ENCODE data around the gene PTPRD. TPM values are rescaled to one million over a fixed set of nuclear protein-coding genes. Genes with fewer than 3 reads are reported as not detected.

The PTPRD gene
- total RNA-seq, 1 experiment from 2014 or later = not detected

DNA sequence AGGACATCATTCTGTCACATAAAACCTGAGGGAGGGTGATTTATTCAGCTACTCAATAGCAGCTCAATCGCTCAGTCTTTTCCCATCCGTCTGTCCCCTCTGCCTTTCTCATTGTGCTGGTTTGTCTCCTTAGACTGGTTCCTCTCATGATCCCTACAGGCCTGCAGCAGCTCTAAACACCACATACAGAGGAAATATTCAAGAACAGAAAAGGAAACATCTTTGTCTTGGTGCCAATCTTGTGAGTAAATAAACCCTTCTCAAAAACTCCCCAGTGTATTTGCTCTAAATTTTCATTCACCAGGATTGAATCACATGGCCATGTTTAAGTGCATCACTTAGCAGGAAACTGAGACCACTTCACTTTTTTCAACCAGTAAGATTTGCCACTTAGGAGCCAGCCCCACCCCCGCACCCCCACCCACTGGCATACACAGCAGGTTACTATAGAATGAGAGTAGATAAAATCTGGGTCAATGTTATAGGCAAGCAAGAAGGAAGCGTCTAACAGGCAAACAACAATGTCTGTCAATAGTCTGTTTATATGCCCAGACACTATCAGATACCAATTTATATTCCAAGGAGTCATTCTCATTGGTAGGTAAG is 1917.7 kb downstream of the PTPRD start:
- POLR2A ChIA-PET = no interaction called here
- CTCF ChIA-PET = no interaction called here
- no TSS peak for BruUV-seq (replicated peaks)
- no peak overlapping the region for H3K4me3 ChIP-seq (ENCODE audit: low read depth in 2 of 2, low read length in 2 of 2)
- TF ChIP-seq POLR2AphosphoS5 (IDR thresholded peaks at IDR 0.05; ENCODE audit: low read depth, low read length) = no peak
- TF ChIP-seq, protein P1, sequence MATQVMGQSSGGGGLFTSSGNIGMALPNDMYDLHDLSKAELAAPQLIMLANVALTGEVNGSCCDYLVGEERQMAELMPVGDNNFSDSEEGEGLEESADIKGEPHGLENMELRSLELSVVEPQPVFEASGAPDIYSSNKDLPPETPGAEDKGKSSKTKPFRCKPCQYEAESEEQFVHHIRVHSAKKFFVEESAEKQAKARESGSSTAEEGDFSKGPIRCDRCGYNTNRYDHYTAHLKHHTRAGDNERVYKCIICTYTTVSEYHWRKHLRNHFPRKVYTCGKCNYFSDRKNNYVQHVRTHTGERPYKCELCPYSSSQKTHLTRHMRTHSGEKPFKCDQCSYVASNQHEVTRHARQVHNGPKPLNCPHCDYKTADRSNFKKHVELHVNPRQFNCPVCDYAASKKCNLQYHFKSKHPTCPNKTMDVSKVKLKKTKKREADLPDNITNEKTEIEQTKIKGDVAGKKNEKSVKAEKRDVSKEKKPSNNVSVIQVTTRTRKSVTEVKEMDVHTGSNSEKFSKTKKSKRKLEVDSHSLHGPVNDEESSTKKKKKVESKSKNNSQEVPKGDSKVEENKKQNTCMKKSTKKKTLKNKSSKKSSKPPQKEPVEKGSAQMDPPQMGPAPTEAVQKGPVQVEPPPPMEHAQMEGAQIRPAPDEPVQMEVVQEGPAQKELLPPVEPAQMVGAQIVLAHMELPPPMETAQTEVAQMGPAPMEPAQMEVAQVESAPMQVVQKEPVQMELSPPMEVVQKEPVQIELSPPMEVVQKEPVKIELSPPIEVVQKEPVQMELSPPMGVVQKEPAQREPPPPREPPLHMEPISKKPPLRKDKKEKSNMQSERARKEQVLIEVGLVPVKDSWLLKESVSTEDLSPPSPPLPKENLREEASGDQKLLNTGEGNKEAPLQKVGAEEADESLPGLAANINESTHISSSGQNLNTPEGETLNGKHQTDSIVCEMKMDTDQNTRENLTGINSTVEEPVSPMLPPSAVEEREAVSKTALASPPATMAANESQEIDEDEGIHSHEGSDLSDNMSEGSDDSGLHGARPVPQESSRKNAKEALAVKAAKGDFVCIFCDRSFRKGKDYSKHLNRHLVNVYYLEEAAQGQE (IDR thresholded peaks at IDR 0.05; ENCODE audit: insufficient read depth in 1 of 2, low read depth in 2 of 2, low read length in 1 of 2) = no peak
- TF ChIP-seq, protein P2, sequence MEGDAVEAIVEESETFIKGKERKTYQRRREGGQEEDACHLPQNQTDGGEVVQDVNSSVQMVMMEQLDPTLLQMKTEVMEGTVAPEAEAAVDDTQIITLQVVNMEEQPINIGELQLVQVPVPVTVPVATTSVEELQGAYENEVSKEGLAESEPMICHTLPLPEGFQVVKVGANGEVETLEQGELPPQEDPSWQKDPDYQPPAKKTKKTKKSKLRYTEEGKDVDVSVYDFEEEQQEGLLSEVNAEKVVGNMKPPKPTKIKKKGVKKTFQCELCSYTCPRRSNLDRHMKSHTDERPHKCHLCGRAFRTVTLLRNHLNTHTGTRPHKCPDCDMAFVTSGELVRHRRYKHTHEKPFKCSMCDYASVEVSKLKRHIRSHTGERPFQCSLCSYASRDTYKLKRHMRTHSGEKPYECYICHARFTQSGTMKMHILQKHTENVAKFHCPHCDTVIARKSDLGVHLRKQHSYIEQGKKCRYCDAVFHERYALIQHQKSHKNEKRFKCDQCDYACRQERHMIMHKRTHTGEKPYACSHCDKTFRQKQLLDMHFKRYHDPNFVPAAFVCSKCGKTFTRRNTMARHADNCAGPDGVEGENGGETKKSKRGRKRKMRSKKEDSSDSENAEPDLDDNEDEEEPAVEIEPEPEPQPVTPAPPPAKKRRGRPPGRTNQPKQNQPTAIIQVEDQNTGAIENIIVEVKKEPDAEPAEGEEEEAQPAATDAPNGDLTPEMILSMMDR (IDR thresholded peaks at IDR 0.05) = no peak
- TF ChIP-seq TCF7L2 (IDR thresholded peaks at IDR 0.05; ENCODE audit: low read depth, low read length) = no peak
- no peak for TF ChIP-seq SIN3A (IDR thresholded peaks at IDR 0.05; ENCODE audit: borderline replicate concordance, insufficient read depth, low read depth, low read length)
- in situ Hi-C loops (cut with HindIII; ENCODE audit: low pct_unique_long_range_greater_than_20kb, low sequenced_read_pairs) = no loop called here
- H3K27me3 ChIP-seq (ENCODE audit: control insufficient read depth, insufficient read depth, low read length) = no peaks in the 10 kb centered on the region
- H3K9me3 ChIP-seq (ENCODE audit: control insufficient read depth, insufficient read depth, low read depth, low read length) = no peaks in the 10 kb centered on the region
- no peak for DNase-seq (ENCODE audit: low read depth, low spot score)
- no peaks in the 10 kb centered on the region for H3K36me3 ChIP-seq (ENCODE audit: control insufficient read depth, insufficient read depth, low read length)
- no peak for ATAC-seq
- no peaks in the 10 kb centered on the region for H3K4me1 ChIP-seq (ENCODE audit: control insufficient read depth, insufficient read depth, low read length)
- H3K27ac ChIP-seq (ENCODE audit: low read length) = no peak overlapping the region
- intact Hi-C loops (cut with micrococcal nuclease; ENCODE audit: unreplicated experiment) = no loop called here

DNA sequence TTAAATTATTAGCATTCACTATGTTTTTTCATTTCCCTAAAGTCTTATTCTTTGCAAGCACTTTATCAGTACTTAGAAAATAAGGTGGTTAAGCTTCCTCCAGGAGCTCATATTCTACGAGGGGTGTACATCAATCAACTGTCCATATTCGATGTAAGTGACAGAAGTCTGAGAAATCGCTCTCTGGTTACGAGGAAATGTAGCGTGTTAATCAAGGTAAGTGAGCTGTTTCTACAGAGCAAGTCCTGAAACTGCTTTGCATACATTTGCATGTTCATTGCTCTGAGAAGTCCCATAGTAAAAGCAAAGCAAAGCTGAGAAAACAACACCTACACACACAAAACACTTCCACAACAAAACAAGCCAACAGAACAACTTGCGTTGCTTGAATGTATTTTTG is 1919.3 kb downstream of the PTPRD start:
- ATAC-seq = no peak
- in situ Hi-C loops (cut with HindIII; ENCODE audit: low pct_unique_long_range_greater_than_20kb, low sequenced_read_pairs) = no loop called here
- TF ChIP-seq, protein P2 (IDR thresholded peaks at IDR 0.05) = no peak
- TF ChIP-seq POLR2AphosphoS5 (IDR thresholded peaks at IDR 0.05; ENCODE audit: low read depth, low read length) = no peak
- no peak for TF ChIP-seq SIN3A (IDR thresholded peaks at IDR 0.05; ENCODE audit: borderline replicate concordance, insufficient read depth, low read depth, low read length)
- TF ChIP-seq TCF7L2 (IDR thresholded peaks at IDR 0.05; ENCODE audit: low read depth, low read length) = no peak
- TF ChIP-seq, protein P1 (IDR thresholded peaks at IDR 0.05; ENCODE audit: insufficient read depth in 1 of 2, low read depth in 2 of 2, low read length in 1 of 2) = no peak
- Histone ChIP-seq H3K27ac (ENCODE audit: low read length) (no peak overlapping the region), H3K27me3 (ENCODE audit: control insufficient read depth, insufficient read depth, low read length) (no peaks in the 10 kb centered on the region), H3K4me3 (ENCODE audit: low read depth in 2 of 2, low read length in 2 of 2) (no peak overlapping the region), H3K4me1 (ENCODE audit: control insufficient read depth, insufficient read depth, low read length) (no peaks in the 10 kb centered on the region), H3K9me3 (ENCODE audit: control insufficient read depth, insufficient read depth, low read depth, low read length) (no peaks in the 10 kb centered on the region), H3K36me3 (ENCODE audit: control insufficient read depth, insufficient read depth, low read length) (no peaks in the 10 kb centered on the region)
- DNase-seq (ENCODE audit: low read depth, low spot score) = no peak
- POLR2A ChIA-PET = no interaction called here
- CTCF ChIA-PET = no interaction called here
- intact Hi-C loops (cut with micrococcal nuclease; ENCODE audit: unreplicated experiment) = no loop called here
- BruUV-seq (replicated peaks) = no TSS peak
